Uterus (tissue), 2 donors: ENCODE data around the gene JARID2.

Source experiments
- POLR2A ChIP-seq, 2 donors: fragments of 450-650 bp; IDR thresholded peaks; one replicate each; pipeline ENCODE4 v1.6.1; 2016; ENCODE audit warnings: antibody characterized with exemption in 2 of 2, mild to moderate bottlenecking in 1 of 2, moderate library complexity in 1 of 2
- TF ChIP-seq, protein P1 (sequence below), 4 experiments: fragments of 200-600 bp in 2 of 4; fragments of 450-650 bp in 2 of 4; sonication (generic) in 2 of 4; IDR thresholded peaks; one replicate each; pipeline ENCODE4 v1.5.1; 2016 to 2019; ENCODE audit warnings: antibody characterized with exemption in 4 of 4, mild to moderate bottlenecking in 2 of 4, moderate library complexity in 1 of 4

DNA sequence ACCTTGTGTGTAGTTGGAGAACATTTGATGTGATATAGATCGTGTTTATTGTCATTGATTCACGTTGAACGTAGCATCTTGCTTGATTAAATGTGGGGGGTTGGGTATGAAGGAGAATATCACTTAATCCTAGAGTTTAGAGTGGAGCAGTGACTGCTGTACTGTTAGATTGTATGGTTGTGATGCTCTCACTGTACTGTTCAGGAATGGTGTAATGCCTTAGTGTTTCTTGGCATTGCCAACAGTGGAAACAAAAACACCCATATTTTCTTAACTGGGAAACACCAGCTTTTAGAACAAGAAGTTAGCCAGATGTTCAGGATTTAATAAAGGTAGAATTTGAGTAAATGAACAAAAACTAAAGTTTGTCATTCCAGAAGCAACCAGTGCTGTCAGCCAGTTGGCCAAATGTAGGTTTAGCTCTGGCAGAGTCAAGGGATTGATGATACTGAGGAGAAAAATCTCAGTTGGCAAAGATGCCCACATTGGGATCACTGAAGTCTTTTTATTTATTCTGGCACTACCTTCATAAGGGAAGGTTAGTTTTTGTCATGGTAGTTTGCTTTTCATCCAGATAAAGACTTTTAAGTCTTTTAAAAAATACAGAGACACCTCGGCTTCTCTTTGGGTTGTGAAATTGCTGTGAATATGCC, 129.9 kb downstream of the JARID2 start:
- TF ChIP-seq, protein P1, sequence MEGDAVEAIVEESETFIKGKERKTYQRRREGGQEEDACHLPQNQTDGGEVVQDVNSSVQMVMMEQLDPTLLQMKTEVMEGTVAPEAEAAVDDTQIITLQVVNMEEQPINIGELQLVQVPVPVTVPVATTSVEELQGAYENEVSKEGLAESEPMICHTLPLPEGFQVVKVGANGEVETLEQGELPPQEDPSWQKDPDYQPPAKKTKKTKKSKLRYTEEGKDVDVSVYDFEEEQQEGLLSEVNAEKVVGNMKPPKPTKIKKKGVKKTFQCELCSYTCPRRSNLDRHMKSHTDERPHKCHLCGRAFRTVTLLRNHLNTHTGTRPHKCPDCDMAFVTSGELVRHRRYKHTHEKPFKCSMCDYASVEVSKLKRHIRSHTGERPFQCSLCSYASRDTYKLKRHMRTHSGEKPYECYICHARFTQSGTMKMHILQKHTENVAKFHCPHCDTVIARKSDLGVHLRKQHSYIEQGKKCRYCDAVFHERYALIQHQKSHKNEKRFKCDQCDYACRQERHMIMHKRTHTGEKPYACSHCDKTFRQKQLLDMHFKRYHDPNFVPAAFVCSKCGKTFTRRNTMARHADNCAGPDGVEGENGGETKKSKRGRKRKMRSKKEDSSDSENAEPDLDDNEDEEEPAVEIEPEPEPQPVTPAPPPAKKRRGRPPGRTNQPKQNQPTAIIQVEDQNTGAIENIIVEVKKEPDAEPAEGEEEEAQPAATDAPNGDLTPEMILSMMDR (IDR thresholded peaks at IDR 0.05) = no peak
- no peak for TF ChIP-seq POLR2A (IDR thresholded peaks at IDR 0.05)
